Caco-2 (cell line): ENCODE measurements around the gene GRM1. TPM values are rescaled to one million over a fixed set of nuclear protein-coding genes. Genes with fewer than 3 reads are reported as not detected.

Experiments used
- BruUV-seq: library from RNA; stranded (reverse); fragments of 400-500 nt; replicated peaks from 2 replicates; lab custom pipeline; 2021; lab: Mats Ljungman, UMichigan
- CTCF ChIA-PET: fragments of 300-600 bp; sonication (Branson Sonifier 250); formaldehyde crosslinking; loops from one replicate; lab custom pipeline; 2022; ENCODE audit warnings: antibody characterized with exemption; lab: Charles Lee
- POLR2A ChIA-PET: fragments of 300-600 bp; sonication (Branson Sonifier 250); formaldehyde crosslinking; loops from one replicate; lab custom pipeline; 2022; ENCODE audit warnings: antibody characterized with exemption; lab: Charles Lee
- DNase-seq, 2 experiments: peaks; one replicate each; pipeline versions ENCODE4 v3.0.0 to v3.0.0-alpha.2; 2020 to 2022
- H3K27me3 ChIP-seq: replicated peaks from 2 replicates; pipeline ENCODE4 v1.6.0; 2011; ENCODE audit warnings: low read length; ENCODE audit not compliant: control insufficient read depth, insufficient read depth
- H3K36me3 ChIP-seq: 2 replicates; pipeline ENCODE4 v1.5.1; 2011; ENCODE audit warnings: low read length; ENCODE audit not compliant: control insufficient read depth, insufficient read depth
- H3K4me1 ChIP-seq: fragments of 250-450 bp; sonication (Bioruptor Pico); 2 replicates; pipeline ENCODE4 v1.5.1; 2020; ENCODE audit warnings: mild to moderate bottlenecking
- H3K4me3 ChIP-seq: 2 replicates; pipeline ENCODE4 v1.5.1; 2011; ENCODE audit warnings: low read depth, mild to moderate bottlenecking, control low read depth, low read length
- H3K9me3 ChIP-seq: fragments of 250-450 bp; sonication (Bioruptor Pico); 2 replicates; pipeline ENCODE4 v1.5.1; 2020; ENCODE audit warnings: mild to moderate bottlenecking, moderate library complexity
- H3K27ac Mint-ChIP-seq: one replicate; pipeline ENCODE4 v1.8.0; 2022; ENCODE audit warnings: mixed read lengths; ENCODE audit not compliant: unreplicated experiment
- H3K27me3 Mint-ChIP-seq: one replicate; pipeline ENCODE4 v1.8.0; 2022; ENCODE audit warnings: mixed read lengths; ENCODE audit not compliant: insufficient read depth, unreplicated experiment
- H3K36me3 Mint-ChIP-seq: one replicate; pipeline ENCODE4 v1.8.0; 2022; ENCODE audit warnings: mild to moderate bottlenecking, mixed read lengths; ENCODE audit not compliant: insufficient read depth, unreplicated experiment
- H3K4me1 Mint-ChIP-seq: one replicate; pipeline ENCODE4 v1.8.0; 2022; ENCODE audit warnings: low read depth, mixed read lengths; ENCODE audit not compliant: unreplicated experiment
- H3K4me3 Mint-ChIP-seq: one replicate; pipeline ENCODE4 v1.8.0; 2022; ENCODE audit warnings: mild to moderate bottlenecking, moderate library complexity, mixed read lengths; ENCODE audit not compliant: unreplicated experiment
- H3K9me3 Mint-ChIP-seq: one replicate; pipeline ENCODE4 v1.8.0; 2022; ENCODE audit warnings: mixed read lengths; ENCODE audit not compliant: unreplicated experiment
- intact Hi-C: fragments of 100-400 bp; cut with micrococcal nuclease; formaldehyde crosslinking; loops from one replicate; pipeline ENCODE4 v1.10.0; 2022; ENCODE audit not compliant: unreplicated experiment
- total RNA-seq: library from RNA; stranded (reverse); gene quantifications from 2 replicates; pipeline ENCODE4 v1.2.3, GENCODE V29; 2022
- TF ChIP-seq, protein P1 (sequence below), 2 experiments: fragments of 200-600 bp in 1 of 2; IDR thresholded peaks; 1 replicate in 1 of 2; 2 replicates in 1 of 2; pipeline versions ENCODE4 v1.5.1 to v1.8.0; 2011 to 2022; ENCODE audit warnings: antibody characterized with exemption in 1 of 2, control low read depth in 1 of 2, inconsistent platforms in 1 of 2, low read depth in 1 of 2, low read length in 1 of 2, mild to moderate bottlenecking in 1 of 2, moderate library complexity in 1 of 2; ENCODE audit not compliant: insufficient read depth in 1 of 2, severe bottlenecking in 1 of 2, unreplicated experiment in 1 of 2

The GRM1 gene
- total RNA-seq, 1 experiment from 2014 or later, result not detected

DNA sequence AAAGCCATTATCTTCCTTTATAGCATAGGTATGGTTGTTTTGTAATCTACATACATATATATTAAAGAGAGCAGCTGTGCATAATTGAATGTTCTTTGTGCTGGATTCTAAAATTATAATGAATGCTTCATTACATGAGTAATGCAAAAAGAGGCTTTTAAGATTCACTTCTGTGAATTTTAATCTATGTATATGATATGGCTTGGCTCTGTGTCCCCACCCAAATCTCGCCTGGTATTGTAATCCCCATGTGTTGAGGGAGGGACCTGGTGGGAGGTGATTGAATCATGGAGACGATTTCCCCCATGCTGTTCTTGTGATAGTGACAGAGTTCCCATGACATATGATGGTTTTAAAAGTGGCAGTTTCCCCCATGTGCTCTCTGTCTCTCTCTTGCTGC lies 255.4 kb downstream of the GRM1 start:
- ChIA-PET POLR2A (no interaction called here), CTCF (no interaction called here)
- Mint-ChIP-seq H3K9me3 (no peaks in the 10 kb centered on the region), H3K4me3 (no peak overlapping the region), H3K27ac (no peak overlapping the region), H3K4me1 (no peaks in the 10 kb centered on the region), H3K36me3 (no peaks in the 10 kb centered on the region), H3K27me3 (peaks cover 10% of the 10 kb centered on the region)
- Histone ChIP-seq H3K4me1 (no peaks in the 10 kb centered on the region), H3K4me3 (no peak overlapping the region), H3K36me3 (no peaks in the 10 kb centered on the region), H3K9me3 (no peaks in the 10 kb centered on the region), H3K27me3 (no peaks in the 10 kb centered on the region)
- DNase-seq, result no peak
- BruUV-seq, result no TSS peak
- TF ChIP-seq, protein P1, sequence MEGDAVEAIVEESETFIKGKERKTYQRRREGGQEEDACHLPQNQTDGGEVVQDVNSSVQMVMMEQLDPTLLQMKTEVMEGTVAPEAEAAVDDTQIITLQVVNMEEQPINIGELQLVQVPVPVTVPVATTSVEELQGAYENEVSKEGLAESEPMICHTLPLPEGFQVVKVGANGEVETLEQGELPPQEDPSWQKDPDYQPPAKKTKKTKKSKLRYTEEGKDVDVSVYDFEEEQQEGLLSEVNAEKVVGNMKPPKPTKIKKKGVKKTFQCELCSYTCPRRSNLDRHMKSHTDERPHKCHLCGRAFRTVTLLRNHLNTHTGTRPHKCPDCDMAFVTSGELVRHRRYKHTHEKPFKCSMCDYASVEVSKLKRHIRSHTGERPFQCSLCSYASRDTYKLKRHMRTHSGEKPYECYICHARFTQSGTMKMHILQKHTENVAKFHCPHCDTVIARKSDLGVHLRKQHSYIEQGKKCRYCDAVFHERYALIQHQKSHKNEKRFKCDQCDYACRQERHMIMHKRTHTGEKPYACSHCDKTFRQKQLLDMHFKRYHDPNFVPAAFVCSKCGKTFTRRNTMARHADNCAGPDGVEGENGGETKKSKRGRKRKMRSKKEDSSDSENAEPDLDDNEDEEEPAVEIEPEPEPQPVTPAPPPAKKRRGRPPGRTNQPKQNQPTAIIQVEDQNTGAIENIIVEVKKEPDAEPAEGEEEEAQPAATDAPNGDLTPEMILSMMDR (IDR thresholded peaks at IDR 0.05; ENCODE audit: insufficient read depth in 1 of 2, low read depth in 1 of 2, low read length in 1 of 2, severe bottlenecking in 1 of 2, unreplicated experiment in 1 of 2), result no peak
- intact Hi-C loops, result no loop called here

DNA sequence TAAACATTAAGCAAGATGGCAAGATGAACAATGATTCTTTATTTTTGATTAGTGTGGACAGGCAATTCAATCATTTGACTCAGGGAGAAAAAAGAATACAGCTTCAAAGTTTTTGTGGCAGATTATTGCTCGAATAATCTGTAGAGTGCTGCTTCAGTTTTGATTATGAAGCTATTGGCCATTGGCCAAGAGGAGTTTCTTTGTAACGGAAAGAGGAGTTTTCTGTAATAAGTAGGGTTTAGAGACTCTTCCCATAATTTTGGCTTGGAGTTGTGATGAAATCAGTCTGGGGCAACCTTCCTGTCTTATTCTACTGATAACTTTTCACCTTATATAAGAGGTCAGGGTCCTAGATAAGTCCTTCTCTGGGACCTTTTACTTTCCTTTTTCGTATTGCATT lies 258.1 kb downstream of the GRM1 start:
- DNase-seq, result no peak
- Mint-ChIP-seq H3K4me1 (no peaks in the 10 kb centered on the region), H3K4me3 (no peak overlapping the region), H3K36me3 (no peaks in the 10 kb centered on the region), H3K27me3 (peaks cover 7% of the 10 kb centered on the region), H3K27ac (no peak overlapping the region), H3K9me3 (no peaks in the 10 kb centered on the region)
- no peaks in the 10 kb centered on the region for H3K27me3 ChIP-seq
- no peaks in the 10 kb centered on the region for H3K36me3 ChIP-seq
- ChIA-PET CTCF (no interaction called here), POLR2A (no interaction called here)
- intact Hi-C loops, result no loop called here
- H3K4me1 ChIP-seq, result no peaks in the 10 kb centered on the region
- no peak overlapping the region for H3K4me3 ChIP-seq
- no peaks in the 10 kb centered on the region for H3K9me3 ChIP-seq
- TF ChIP-seq, protein P1 (IDR thresholded peaks at IDR 0.05; ENCODE audit: insufficient read depth in 1 of 2, low read depth in 1 of 2, low read length in 1 of 2, severe bottlenecking in 1 of 2, unreplicated experiment in 1 of 2), result no peak
- no TSS peak for BruUV-seq

DNA sequence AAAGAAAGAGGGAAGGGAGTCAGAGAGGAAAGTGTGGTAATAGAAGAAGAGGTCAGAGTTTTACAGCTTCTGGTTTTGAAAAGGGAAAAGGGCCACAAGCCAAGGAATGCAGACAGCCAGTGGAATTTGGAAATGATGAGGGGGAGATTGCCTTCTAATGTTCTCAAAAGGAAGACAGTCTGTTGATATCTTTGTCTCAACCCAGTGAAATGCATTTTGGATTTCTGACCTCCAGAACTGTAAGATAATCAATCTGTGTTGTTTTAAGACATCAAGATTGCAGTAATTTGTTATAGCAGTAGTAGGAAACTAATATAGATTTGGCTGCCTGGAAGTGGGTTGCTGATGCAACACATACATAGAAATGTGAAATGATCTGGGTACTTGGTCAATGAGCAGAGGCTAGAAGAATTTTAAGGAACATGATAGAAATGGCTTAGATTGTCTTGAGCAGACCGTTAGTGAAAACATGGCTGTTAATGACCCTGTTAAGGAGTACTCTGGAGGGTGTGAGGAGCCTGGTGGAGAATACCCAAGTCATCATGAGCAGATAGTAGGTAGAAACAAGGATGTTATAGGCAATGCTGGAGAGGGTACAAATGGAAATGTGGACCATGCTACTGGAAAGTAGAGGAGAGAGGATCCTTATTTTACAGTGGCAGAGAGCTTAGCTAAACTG lies 259.0 kb downstream of the GRM1 start:
- no peak overlapping the region for H3K4me3 ChIP-seq
- H3K4me3 Mint-ChIP-seq, result no peak overlapping the region
- TF ChIP-seq, protein P1 (IDR thresholded peaks at IDR 0.05; ENCODE audit: insufficient read depth in 1 of 2, low read depth in 1 of 2, low read length in 1 of 2, severe bottlenecking in 1 of 2, unreplicated experiment in 1 of 2), result no peak
- POLR2A ChIA-PET, result no interaction called here
- H3K36me3 ChIP-seq, result no peaks in the 10 kb centered on the region
- H3K27me3 ChIP-seq, result no peaks in the 10 kb centered on the region
- no peak overlapping the region for H3K27ac Mint-ChIP-seq
- H3K27me3 Mint-ChIP-seq, result peaks cover 7% of the 10 kb centered on the region
- CTCF ChIA-PET, result no interaction called here
- H3K4me1 Mint-ChIP-seq, result no peaks in the 10 kb centered on the region
- no peaks in the 10 kb centered on the region for H3K4me1 ChIP-seq
- intact Hi-C loops, result no loop called here
- no peaks in the 10 kb centered on the region for H3K36me3 Mint-ChIP-seq
- no TSS peak for BruUV-seq
- H3K9me3 ChIP-seq, result no peaks in the 10 kb centered on the region
- no peaks in the 10 kb centered on the region for H3K9me3 Mint-ChIP-seq
- DNase-seq, result no peak
